K562 (cell line): Measurements from ENCODE around the gene DUSP3. TPM values are rescaled to one million over a fixed set of nuclear protein-coding genes. Genes with fewer than 3 reads are reported as not detected.

Experiments
- ATF1 ChIP-seq, 2 experiments: fragments of 450-650 bp in 1 of 2; IDR thresholded peaks; 2 replicates each; pipeline ENCODE4 v1.6.1; 2016; ENCODE audit warnings: missing compliant biosample characterization in 1 of 2, missing genetic modification characterization in 1 of 2
- ATF3 ChIP-seq, 2 experiments: fragments of 450-650 bp in 1 of 2; sonication (generic) in 1 of 2; formaldehyde crosslinking in 1 of 2; IDR thresholded peaks in 1 of 2; conservative IDR thresholded peaks in 1 of 2; 2 replicates each; pipeline versions ENCODE4 v1.6.1 to v1.8.1; 2016 to 2023; ENCODE audit warnings: mild to moderate bottlenecking in 2 of 2, moderate library complexity in 2 of 2, inconsistent platforms in 1 of 2, missing genetic modification reagents in 1 of 2
- ATF7 ChIP-seq: fragments of 450-650 bp; IDR thresholded peaks from 2 replicates; pipeline ENCODE4 v1.7.1; 2014; ENCODE audit warnings: mild to moderate bottlenecking, moderate library complexity
- CEBPG ChIP-seq, 3 experiments: fragments of 200-800 bp in 1 of 3; sonication (Bioruptor generic) in 1 of 3; sonication (generic) in 1 of 3; formaldehyde crosslinking in 1 of 3; IDR thresholded peaks in 2 of 3; conservative IDR thresholded peaks in 1 of 3; 2 replicates each; pipeline versions ENCODE4 v1.6.1 to v1.8.0; 2016 to 2022; ENCODE audit warnings: missing compliant biosample characterization in 2 of 3, missing genetic modification characterization in 2 of 3, mild to moderate bottlenecking in 1 of 3, missing genetic modification reagents in 1 of 3
- CREM ChIP-seq: IDR thresholded peaks from 2 replicates; pipeline ENCODE4 v1.6.1; 2014; ENCODE audit warnings: antibody characterized with exemption, low read depth
- CTBP1 ChIP-seq: fragments of 450-650 bp; IDR thresholded peaks from 2 replicates; pipeline ENCODE4 v1.6.1; 2016; ENCODE audit warnings: borderline replicate concordance
- CTCF ChIP-seq, 3 experiments: IDR thresholded peaks in 2 of 3; conservative IDR thresholded peaks in 1 of 3; 2 replicates each; pipeline ENCODE4 v1.5.1; 2011 to 2012; ENCODE audit warnings: low read length in 3 of 3, mild to moderate bottlenecking in 3 of 3, control low read depth in 2 of 3, improper control_type of control experiment in 1 of 3, inconsistent platforms in 1 of 3, low read depth in 1 of 3, mixed read lengths in 1 of 3, moderate library complexity in 1 of 3; ENCODE audit not compliant: insufficient read depth in 2 of 3
- ETV1 ChIP-seq: fragments of 450-650 bp; conservative IDR thresholded peaks from 2 replicates; pipeline ENCODE4 v1.6.1; 2016; ENCODE audit warnings: missing genetic modification characterization, control low read depth, low read depth, missing compliant biosample characterization
- FOSL1 ChIP-seq: fragments of 200-800 bp; sonication (Bioruptor generic); conservative IDR thresholded peaks from 2 replicates; pipeline ENCODE4 v1.6.1; 2016; ENCODE audit warnings: missing genetic modification characterization, missing compliant biosample characterization
- JUNB ChIP-seq: fragments of 450-650 bp; formaldehyde crosslinking; conservative IDR thresholded peaks from 2 replicates; pipeline ENCODE4 v1.4.0; 2020; ENCODE audit warnings: mild to moderate bottlenecking
- JUND ChIP-seq, 2 experiments: IDR thresholded peaks; 2 replicates in 1 of 2; 3 replicates in 1 of 2; pipeline ENCODE4 v1.6.1; 2011; ENCODE audit warnings: borderline replicate concordance in 2 of 2, low read depth in 2 of 2, low read length in 2 of 2, improper control_type of control experiment in 1 of 2, missing biosample characterization in 1 of 2, missing genetic modification characterization in 1 of 2, missing genetic modification reagents in 1 of 2
- MEIS2 ChIP-seq: fragments of 450-650 bp; IDR thresholded peaks from 2 replicates; pipeline ENCODE4 v1.6.1; 2014; ENCODE audit warnings: mild to moderate bottlenecking; ENCODE audit not compliant: partially characterized antibody
- NR2C2 ChIP-seq, 2 experiments: fragments of 200-800 bp in 1 of 2; sonication (Bioruptor generic) in 1 of 2; sonication (generic) in 1 of 2; formaldehyde crosslinking in 1 of 2; IDR thresholded peaks; 2 replicates each; pipeline versions ENCODE4 v1.6.1 to v1.8.0; 2016 to 2022; ENCODE audit warnings: mild to moderate bottlenecking in 1 of 2, missing compliant biosample characterization in 1 of 2, missing genetic modification characterization in 1 of 2, missing genetic modification reagents in 1 of 2
- RNF219 ChIP-seq: fragments of 250-450 bp; sonication (Bioruptor Pico); IDR thresholded peaks from 2 replicates; pipeline ENCODE4 v1.5.0; 2022; ENCODE audit warnings: mild to moderate bottlenecking
- SOX6 ChIP-seq: fragments of 450-650 bp; IDR thresholded peaks from 2 replicates; pipeline ENCODE4 v1.6.1; 2014; ENCODE audit warnings: mild to moderate bottlenecking
- ZNF121 ChIP-seq: sonication (generic); formaldehyde crosslinking; conservative IDR thresholded peaks from 2 replicates; pipeline ENCODE4 v1.8.0; 2022; ENCODE audit warnings: missing genetic modification reagents
- ZNF175 ChIP-seq: fragments of 200-800 bp; sonication (Bioruptor generic); IDR thresholded peaks from 2 replicates; pipeline ENCODE4 v1.6.1; 2016; ENCODE audit warnings: low read depth, mild to moderate bottlenecking, missing genetic modification characterization, missing compliant biosample characterization
- ZNF589 ChIP-seq: fragments of 200-800 bp; sonication (Bioruptor generic); IDR thresholded peaks from 2 replicates; pipeline ENCODE4 v1.6.1; 2016; ENCODE audit warnings: low read depth, missing genetic modification characterization, missing compliant biosample characterization
- polyA plus RNA-seq, 8 experiments: library from polyadenylated mRNA; depleted of rRNA in 4 of 8; stranded (reverse) in 5 of 8; unstranded in 3 of 8; fragments of >200 nt; fragmentation: Nextera tagmentation in 2 of 8; fragmentation: Illumina TruSeq in 1 of 8; extraction: Ambion mirVana in 2 of 8; extraction: Trizol in 1 of 8; gene quantifications; 2 replicates each; pipeline versions ENCODE4 v1.2.1 to v1.2.3, GENCODE V29; 2011 to 2014; ENCODE audit warnings: inconsistent platforms in 1 of 8, missing spikeins in 1 of 8
- total RNA-seq, 7 experiments: library from RNA; depleted of rRNA in 6 of 7; stranded (reverse); fragments of >200 nt in 6 of 7; fragmentation: Illumina TruSeq in 2 of 7; extraction: Trizol in 2 of 7; gene quantifications; 2 replicates each; pipeline versions ENCODE4 v1.2.1 to v1.2.3, GENCODE V29; 2011 to 2021; ENCODE audit warnings: low replicate concordance in 1 of 7

The DUSP3 gene
- total and polyA plus RNA-seq, 9 of the 15 experiments (the other 6 are each of a cell fraction or from before 2014, with no cell fraction given), result 4.1 to 19.8 (median 12.3) TPM

- TF ChIP-seq ATF1 (CRISPR knock-in tag; IDR thresholded peaks at IDR 0.05), result no peak
- peak; percentile 85 for TF ChIP-seq ATF1 (tag; IDR thresholded peaks at IDR 0.05)
- no peak for TF ChIP-seq ZNF121
- TF ChIP-seq ZNF589 (CRISPR knock-in tag), result peak; percentile 52; the same call in 1 of the 2 replicates
- TF ChIP-seq JUND (IDR thresholded peaks at IDR 0.05; ENCODE audit: borderline replicate concordance, low read depth, low read length), result peak; percentile 81; the same call in 1 of the 2 replicates
- TF ChIP-seq JUND (tag; IDR thresholded peaks at IDR 0.05; ENCODE audit: borderline replicate concordance, low read depth, low read length), result peak; percentile 93
- TF ChIP-seq ATF3 (IDR thresholded peaks at IDR 0.05), result peak; percentile 95
- TF ChIP-seq ATF3 (CRISPR knock-in tag; conservative IDR thresholded peaks at IDR 0.05), result no peak
- no peak for TF ChIP-seq RNF219
- TF ChIP-seq CEBPG (CRISPR knock-in tag; IDR thresholded peaks at IDR 0.05), result no peak
- peak in 1 of 2 experiments; percentile 45; a peak in 1 of 4 replicates for TF ChIP-seq CEBPG (tag; conservative IDR thresholded peaks at IDR 0.05 in 1 of 2, IDR thresholded peaks at IDR 0.05 in 1 of 2)
- 0 out of 6 replicates have a peak, but pooled peaks of 1 of the 3 experiments have one; percentile 2 for TF ChIP-seq CTCF (IDR thresholded peaks at IDR 0.05 in 2 of 3, conservative IDR thresholded peaks at IDR 0.05 in 1 of 3; ENCODE audit: insufficient read depth in 2 of 3, low read depth in 1 of 3, low read length in 3 of 3)
- peak; percentile 48 for TF ChIP-seq FOSL1 (tag)
- TF ChIP-seq CTBP1, result no peak
- TF ChIP-seq MEIS2, result peak; percentile 78
- peak; percentile 56; the same call in 1 of the 2 replicates for TF ChIP-seq SOX6
- TF ChIP-seq CREM, result peak; percentile 90
- TF ChIP-seq ETV1 (tag), result peak; percentile 44; the same call in 1 of the 2 replicates
- 0 out of 2 replicates have a peak, but pooled peaks have one; percentile 56 for TF ChIP-seq ZNF175
- peak; percentile 98 for TF ChIP-seq ATF7
- TF ChIP-seq JUNB (CRISPR knock-in tag), result peak; percentile 81
- no peak for TF ChIP-seq NR2C2 (CRISPR knock-in tag; IDR thresholded peaks at IDR 0.05)
- TF ChIP-seq NR2C2 (tag; IDR thresholded peaks at IDR 0.05), result peak; percentile 27; the same call in 1 of the 2 replicates
- TF ChIP-seq, all 486 proteins: peak for 21
Observed at GRCh38 chr17:43753493-43754129, 25.2 kb downstream of the DUSP3 start (continued).
